Bronchial epithelial cell (primary cell): ENCODE data around the gene LRMDA. TPM values are rescaled to one million over a fixed set of nuclear protein-coding genes. Genes with fewer than 3 reads are reported as not detected.
A peak's percentile ranks its signal among the peaks of the same experiment; 100 is the strongest.

Experiments
- DNase-seq: peaks from one replicate; pipeline ENCODE4 v3.0.0-alpha.2; 2010; ENCODE audit warnings: low read depth
- FAIRE-seq: peaks from 2 replicates; lab custom pipeline; 2011; peaks lifted over from hg19 to GRCh38; lab: Jason Lieb, UNC
- H3K27me3 ChIP-seq: 2 replicates; pipeline ENCODE4 v1.5.1; 2011; ENCODE audit warnings: low read length; ENCODE audit not compliant: control insufficient read depth, insufficient read depth
- H3K36me3 ChIP-seq: 2 replicates; pipeline ENCODE4 v1.5.1; 2011; ENCODE audit warnings: low read length; ENCODE audit not compliant: control insufficient read depth, insufficient read depth
- H3K4me3 ChIP-seq: 2 replicates; pipeline ENCODE4 v1.5.1; 2011; ENCODE audit warnings: mild to moderate bottlenecking, low read depth, low read length, control low read depth
- total RNA-seq: library from RNA; depleted of rRNA; stranded (reverse); fragments of >200 nt; gene quantifications from 2 replicates; pipeline ENCODE4 v1.2.1, GENCODE V29; 2014
- TF ChIP-seq, protein P1 (sequence below): IDR thresholded peaks from 2 replicates; pipeline ENCODE4 v1.5.1; 2011; ENCODE audit warnings: mild to moderate bottlenecking, moderate library complexity, low read length, control low read depth, inconsistent platforms; ENCODE audit not compliant: insufficient read depth, severe bottlenecking

The LRMDA gene
- total RNA-seq, 1 donor from 2014 or later: 1.6 TPM

DNA sequence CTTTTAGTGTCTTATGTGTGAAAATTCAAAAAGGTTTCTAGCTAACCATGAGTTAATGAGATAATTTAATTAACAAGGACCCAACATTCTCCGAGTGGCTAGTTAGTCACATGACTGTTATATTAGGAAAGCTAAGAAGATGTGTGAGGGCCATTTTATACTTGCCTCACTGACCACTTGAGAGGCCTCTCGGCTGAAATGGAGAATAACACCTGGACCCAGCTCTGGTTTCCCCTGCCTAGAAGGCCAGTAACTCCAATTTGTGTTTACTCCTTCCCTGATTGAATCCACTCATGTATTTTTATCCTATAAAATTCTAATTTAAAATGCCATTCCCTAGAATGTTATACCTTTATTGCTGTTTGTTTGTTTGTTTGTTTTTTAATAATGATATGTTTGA lies 1115.0 kb downstream of the LRMDA start:
- FAIRE-seq (no peak), DNase-seq (no peak)
- H3K36me3 ChIP-seq: no peaks in the 10 kb centered on the region
- no peak overlapping the region for H3K4me3 ChIP-seq
- TF ChIP-seq, protein P1, sequence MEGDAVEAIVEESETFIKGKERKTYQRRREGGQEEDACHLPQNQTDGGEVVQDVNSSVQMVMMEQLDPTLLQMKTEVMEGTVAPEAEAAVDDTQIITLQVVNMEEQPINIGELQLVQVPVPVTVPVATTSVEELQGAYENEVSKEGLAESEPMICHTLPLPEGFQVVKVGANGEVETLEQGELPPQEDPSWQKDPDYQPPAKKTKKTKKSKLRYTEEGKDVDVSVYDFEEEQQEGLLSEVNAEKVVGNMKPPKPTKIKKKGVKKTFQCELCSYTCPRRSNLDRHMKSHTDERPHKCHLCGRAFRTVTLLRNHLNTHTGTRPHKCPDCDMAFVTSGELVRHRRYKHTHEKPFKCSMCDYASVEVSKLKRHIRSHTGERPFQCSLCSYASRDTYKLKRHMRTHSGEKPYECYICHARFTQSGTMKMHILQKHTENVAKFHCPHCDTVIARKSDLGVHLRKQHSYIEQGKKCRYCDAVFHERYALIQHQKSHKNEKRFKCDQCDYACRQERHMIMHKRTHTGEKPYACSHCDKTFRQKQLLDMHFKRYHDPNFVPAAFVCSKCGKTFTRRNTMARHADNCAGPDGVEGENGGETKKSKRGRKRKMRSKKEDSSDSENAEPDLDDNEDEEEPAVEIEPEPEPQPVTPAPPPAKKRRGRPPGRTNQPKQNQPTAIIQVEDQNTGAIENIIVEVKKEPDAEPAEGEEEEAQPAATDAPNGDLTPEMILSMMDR: no peak
- no peaks in the 10 kb centered on the region for H3K27me3 ChIP-seq

DNA sequence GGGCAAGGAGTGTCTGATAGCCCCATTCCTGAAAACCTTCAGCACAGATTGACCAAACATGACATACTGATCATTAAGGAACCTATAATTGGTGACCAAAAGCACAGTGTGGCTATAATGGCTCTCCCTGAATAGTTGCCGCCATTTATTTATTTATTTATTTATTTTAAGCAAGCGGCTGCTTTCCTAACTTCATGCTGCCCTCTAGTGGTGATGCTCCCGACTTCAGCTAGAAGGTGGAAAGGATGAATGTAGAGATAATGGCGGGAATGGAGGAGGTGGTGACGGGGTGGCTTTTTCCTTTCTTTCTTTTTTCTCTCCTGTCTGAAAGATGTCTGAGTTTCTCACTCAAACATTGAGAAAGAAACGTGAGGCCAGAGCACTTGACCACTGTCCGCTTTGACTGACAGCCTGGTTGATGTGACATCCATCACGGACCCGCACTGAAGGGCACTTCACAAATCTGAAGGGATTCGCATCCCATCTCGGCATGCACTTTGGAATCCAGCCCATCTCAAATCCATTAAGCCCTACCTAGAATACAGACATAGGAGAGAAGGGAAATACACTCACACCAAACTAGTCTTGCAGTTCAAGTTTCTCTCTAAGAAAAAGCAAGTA lies 1116.0 kb downstream of the LRMDA start:
- no peak overlapping the region for H3K4me3 ChIP-seq
- no peaks in the 10 kb centered on the region for H3K36me3 ChIP-seq
- FAIRE-seq (no peak), DNase-seq (peak; percentile 63)
- no peaks in the 10 kb centered on the region for H3K27me3 ChIP-seq
- TF ChIP-seq, protein P1: peak; percentile 71

DNA sequence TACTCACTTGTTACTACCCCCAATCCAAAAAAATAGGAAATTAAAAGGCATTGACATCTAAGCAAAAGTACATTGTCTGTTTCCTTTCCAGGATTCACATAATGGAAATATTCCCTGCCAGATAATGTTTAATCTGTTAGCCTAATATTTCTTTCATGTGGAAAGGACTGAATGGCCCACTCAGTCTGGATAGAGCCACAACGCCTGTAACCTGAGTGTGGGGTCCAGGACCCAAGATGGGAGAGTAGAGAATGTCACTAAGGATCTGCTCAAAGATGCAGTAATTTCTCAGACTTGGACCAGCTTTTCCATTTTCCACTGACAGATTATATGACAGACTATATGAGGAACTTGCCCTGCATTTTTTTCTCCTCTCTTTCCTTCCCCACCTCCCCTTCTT lies 1117.3 kb downstream of the LRMDA start:
- H3K4me3 ChIP-seq: no peak overlapping the region
- no peaks in the 10 kb centered on the region for H3K36me3 ChIP-seq
- TF ChIP-seq, protein P1: no peak
- no peak for FAIRE-seq
- no peak for DNase-seq
- no peaks in the 10 kb centered on the region for H3K27me3 ChIP-seq

DNA sequence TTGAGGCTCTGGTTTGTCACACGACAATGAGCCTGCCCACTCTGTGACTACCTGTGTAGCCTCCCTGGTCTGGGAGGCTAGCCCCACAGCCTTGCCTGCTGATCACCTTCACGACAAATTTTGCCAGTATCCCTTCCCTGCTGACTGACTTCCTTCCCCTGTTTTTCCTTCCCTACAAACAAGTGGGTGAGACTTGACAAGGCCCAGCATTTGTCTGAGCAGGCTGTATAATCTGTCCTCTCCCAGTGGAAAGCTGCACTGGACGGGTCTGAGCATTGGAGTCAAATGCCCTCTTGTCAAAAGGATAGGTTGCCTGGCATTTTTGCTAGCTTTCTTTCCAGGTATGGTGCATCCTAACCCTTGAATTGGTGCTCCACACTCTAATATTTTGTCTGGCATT lies 1117.7 kb downstream of the LRMDA start:
- Histone ChIP-seq H3K36me3 (no peaks in the 10 kb centered on the region), H3K4me3 (no peak overlapping the region), H3K27me3 (no peaks in the 10 kb centered on the region)
- DNase-seq: no peak
- FAIRE-seq: no peak
- TF ChIP-seq, protein P1: no peak

DNA sequence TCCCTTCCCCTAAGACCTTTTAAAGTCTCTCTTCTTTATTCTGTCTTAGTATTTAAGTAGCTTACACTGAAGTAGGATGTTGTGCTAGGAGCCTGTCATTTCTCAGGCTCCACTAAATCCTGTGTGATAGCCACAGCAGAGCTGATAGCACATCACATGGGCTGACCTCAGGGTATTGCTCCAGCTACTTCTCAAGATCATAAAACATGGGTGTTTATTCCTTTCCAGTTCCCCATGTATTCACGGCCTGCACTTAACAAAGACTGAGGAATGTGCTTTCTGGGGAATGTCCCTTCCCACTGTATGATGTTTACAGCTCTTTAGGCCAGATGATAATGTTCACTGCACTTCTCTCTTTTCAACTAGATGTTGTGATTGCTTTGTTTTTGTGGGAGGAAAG lies 1119.4 kb downstream of the LRMDA start:
- TF ChIP-seq, protein P1: no peak
- DNase-seq: no peak
- Histone ChIP-seq H3K4me3 (no peak overlapping the region), H3K36me3 (no peaks in the 10 kb centered on the region), H3K27me3 (no peaks in the 10 kb centered on the region)
- no peak for FAIRE-seq

DNA sequence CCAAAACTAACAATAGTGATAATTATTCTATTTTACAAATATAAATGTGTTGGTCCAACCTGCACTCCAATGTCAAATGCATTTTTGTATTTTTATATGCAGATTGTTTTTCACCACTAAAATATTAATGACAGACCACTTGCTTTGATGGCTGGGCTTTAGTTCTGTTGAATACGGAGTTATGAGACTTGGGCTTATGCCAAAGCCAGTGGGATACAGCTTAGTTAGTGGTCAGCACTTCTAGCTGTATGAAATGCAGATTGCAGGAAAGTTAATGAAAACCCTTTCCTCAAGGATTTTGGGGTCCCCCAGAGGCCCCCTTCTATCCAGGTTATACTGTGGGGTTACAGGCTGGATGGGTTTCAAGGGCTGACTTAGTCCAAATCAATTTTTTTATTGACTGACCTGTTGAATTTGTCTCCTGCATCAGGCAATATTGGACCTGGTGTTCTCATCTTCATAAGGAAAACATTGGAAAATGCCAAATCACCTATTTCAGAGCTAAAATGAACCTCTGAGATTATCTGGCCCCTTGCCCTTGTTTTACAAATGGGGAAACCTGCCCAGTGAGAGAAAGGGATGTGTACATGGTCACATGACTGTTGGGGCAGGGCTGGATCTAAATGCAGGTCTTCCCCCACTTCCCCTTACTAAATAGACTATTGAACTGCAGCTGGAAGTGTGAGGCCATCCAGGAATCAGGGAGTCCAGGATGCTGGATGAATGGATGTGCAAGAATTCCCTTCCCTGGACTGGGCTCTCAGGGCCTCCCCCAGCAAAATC lies 1120.9 kb downstream of the LRMDA start:
- no peak for FAIRE-seq
- no peak for DNase-seq
- TF ChIP-seq, protein P1: no peak
- Histone ChIP-seq H3K27me3 (no peaks in the 10 kb centered on the region), H3K4me3 (no peak overlapping the region), H3K36me3 (no peaks in the 10 kb centered on the region)
